A673 (cell line): Measurements from ENCODE around the gene TMOD3. TPM values are rescaled to one million over a fixed set of nuclear protein-coding genes. Genes with fewer than 3 reads are reported as not detected.

Source experiments
- BruUV-seq: library from RNA; stranded (reverse); fragments of 400-500 nt; replicated peaks from 2 replicates; lab custom pipeline; 2021; lab: Mats Ljungman, UMichigan
- CTCF ChIA-PET: fragments of 300-600 bp; sonication (Branson Sonifier 250); formaldehyde crosslinking; loops from one replicate; lab custom pipeline; 2022; ENCODE audit warnings: antibody characterized with exemption; lab: Charles Lee
- POLR2A ChIA-PET: fragments of 300-600 bp; sonication (Branson Sonifier 250); formaldehyde crosslinking; loops from one replicate; lab custom pipeline; 2022; ENCODE audit warnings: antibody characterized with exemption; ENCODE audit not compliant: low non-redundant PET; lab: Charles Lee
- DNase-seq: peaks from one replicate; pipeline ENCODE4 v3.0.0-alpha.2; 2015; ENCODE audit warnings: low spot score
- H3K27ac ChIP-seq: fragments of 200-600 bp; sonication (generic); 2 replicates; pipeline ENCODE4 v1.5.1; 2016; ENCODE audit warnings: mixed run types, low read depth, mild to moderate bottlenecking, mixed read lengths, antibody characterized with exemption, low read length; ENCODE audit not compliant: poor library complexity, severe bottlenecking
- H3K27me3 ChIP-seq: fragments of 200-600 bp; sonication (generic); replicated peaks from 2 replicates; pipeline ENCODE4 v1.6.1; 2017; ENCODE audit warnings: mixed run types, low read depth, mild to moderate bottlenecking, mixed read lengths, antibody characterized with exemption, low read length; ENCODE audit not compliant: insufficient read depth, poor library complexity
- H3K36me3 ChIP-seq: fragments of 200-600 bp; sonication (generic); 2 replicates; pipeline ENCODE4 v1.6.1; 2016; ENCODE audit warnings: mixed run types, mild to moderate bottlenecking, mixed read lengths, antibody characterized with exemption, low read length; ENCODE audit not compliant: insufficient read depth, poor library complexity, severe bottlenecking
- H3K4me1 ChIP-seq: fragments of 200-600 bp; sonication (generic); 2 replicates; pipeline ENCODE4 v1.6.1; 2017; ENCODE audit warnings: mixed run types, mild to moderate bottlenecking, mixed read lengths, antibody characterized with exemption, low read length; ENCODE audit not compliant: insufficient read depth, poor library complexity, severe bottlenecking
- H3K4me3 ChIP-seq: fragments of 200-600 bp; sonication (generic); 2 replicates; pipeline ENCODE4 v1.5.1; 2016; ENCODE audit warnings: low read depth, mixed run types, mild to moderate bottlenecking, mixed read lengths, low read length; ENCODE audit not compliant: poor library complexity, severe bottlenecking
- H3K9me3 ChIP-seq: fragments of 200-600 bp; sonication (generic); 2 replicates; pipeline ENCODE4 v1.6.1; 2016; ENCODE audit warnings: mixed run types, low read depth, mild to moderate bottlenecking, mixed read lengths, antibody characterized with exemption, low read length; ENCODE audit not compliant: poor library complexity, severe bottlenecking
- CTCF ChIP-seq: fragments of 300-800, 200-600 bp; sonication (generic); conservative IDR thresholded peaks from 2 replicates; pipeline ENCODE4 v1.5.1; 2017; ENCODE audit warnings: low read depth, mild to moderate bottlenecking, antibody characterized with exemption, low read length, moderate library complexity, mixed read lengths
- EZH2 ChIP-seq: fragments of 200-600 bp; sonication (generic); IDR thresholded peaks from 2 replicates; pipeline ENCODE4 v1.6.1; 2017; ENCODE audit warnings: borderline replicate concordance, low read depth, mild to moderate bottlenecking, mixed read lengths, antibody characterized with exemption, low read length; ENCODE audit not compliant: poor library complexity, severe bottlenecking
- intact Hi-C: fragments of 100-400 bp; cut with micrococcal nuclease; formaldehyde crosslinking; loops from one replicate; pipeline ENCODE4 v1.10.0; 2022; ENCODE audit not compliant: unreplicated experiment
- total RNA-seq: library from RNA; stranded (reverse); gene quantifications from 2 replicates; pipeline ENCODE4 v1.2.3, GENCODE V29; 2021

Gene TMOD3
- total RNA-seq, 1 experiment from 2014 or later = 66.6 TPM

DNA sequence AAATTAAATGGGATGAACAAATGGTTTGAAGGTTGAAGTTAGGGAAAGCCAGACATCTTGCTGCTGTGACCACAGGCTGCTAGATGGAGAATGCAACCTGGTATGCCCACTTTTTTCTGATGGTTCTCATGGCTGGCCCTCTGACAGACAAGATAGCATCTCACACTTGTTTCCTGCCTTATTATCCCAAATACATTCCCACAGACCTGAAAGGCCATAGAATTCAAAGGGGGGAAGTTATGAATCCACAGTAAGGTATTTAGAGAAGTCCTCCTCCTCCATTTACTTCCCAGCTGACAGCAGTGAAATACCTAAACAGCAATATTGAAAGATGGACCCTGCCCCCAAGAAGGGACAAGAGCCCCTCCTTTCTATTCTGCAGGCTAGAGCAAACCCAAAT, 109.8 kb downstream of the TMOD3 start:
- Histone ChIP-seq H3K27ac (no peak overlapping the region), H3K36me3 (peaks cover 29% of the 10 kb centered on the region), H3K4me1 (no peaks in the 10 kb centered on the region), H3K9me3 (no peaks in the 10 kb centered on the region), H3K4me3 (no peak overlapping the region), H3K27me3 (no peaks in the 10 kb centered on the region)
- intact Hi-C loops = no loop called here
- BruUV-seq = no TSS peak
- no peak for DNase-seq
- TF ChIP-seq CTCF = no peak
- no peak for TF ChIP-seq EZH2
- CTCF ChIA-PET = no interaction called here
- POLR2A ChIA-PET = no interaction called here

GRCh38 chr15:51947124-51947523, 117.7 kb downstream of the TMOD3 start:
- Histone ChIP-seq H3K4me1 (no peaks in the 10 kb centered on the region), H3K36me3 (peaks cover 65% of the 10 kb centered on the region), H3K9me3 (no peaks in the 10 kb centered on the region), H3K4me3 (no peak overlapping the region), H3K27ac (no peak overlapping the region), H3K27me3 (no peaks in the 10 kb centered on the region)
- no TSS peak for BruUV-seq
- POLR2A ChIA-PET = no interaction called here
- intact Hi-C loops = no loop called here
- DNase-seq = no peak
- TF ChIP-seq EZH2 (no peak), CTCF (no peak)
- CTCF ChIA-PET = interaction anchor here (0.6 kb wide), 1 partner anchor 45 kb away, joined by 3 read pairs; no protein-coding TSS in a partner anchor

GRCh38 chr15:51952805-51953204, 123.4 kb downstream of the TMOD3 start:
- H3K9me3 ChIP-seq = no peaks in the 10 kb centered on the region
- H3K27ac ChIP-seq = no peak overlapping the region
- ChIA-PET CTCF (no interaction called here), POLR2A (no interaction called here)
- H3K4me3 ChIP-seq = no peak overlapping the region
- H3K27me3 ChIP-seq = no peaks in the 10 kb centered on the region
- peaks cover 74% of the 10 kb centered on the region for H3K36me3 ChIP-seq
- DNase-seq = no peak
- no peaks in the 10 kb centered on the region for H3K4me1 ChIP-seq
- TF ChIP-seq CTCF = no peak
- no peak for TF ChIP-seq EZH2
- intact Hi-C loops = no loop called here
- no TSS peak for BruUV-seq
